Right lobe of liver (tissue), 6 donors: ENCODE measurements around the gene CATSPERE. TPM values are rescaled to one million over a fixed set of nuclear protein-coding genes. Genes with fewer than 3 reads are reported as not detected.

Source experiments
- ATAC-seq, 4 donors: fragments of 200-7000 bp; cut with Tn5 transposase; one replicate each; pipeline ENCODE4 v1.9.1; 2020; ENCODE audit warnings: mild to moderate bottlenecking in 4 of 4, moderate library complexity in 4 of 4
- DNase-seq, 3 donors: peaks; one replicate each; pipeline ENCODE4 v3.0.0-alpha.2; 2020
- H3K27ac ChIP-seq, 3 donors: fragments of 200-600 bp; one replicate each; pipeline ENCODE4 v1.8.0; 2022
- H3K27me3 ChIP-seq, 2 donors: fragments of 200-600 bp; one replicate each; pipeline ENCODE4 v1.8.0; 2022
- H3K36me3 ChIP-seq, 4 donors: fragments of 200-600 bp; sonication (generic) in 1 of 4; one replicate each; pipeline versions ENCODE4 v1.5.1 to v1.8.0; 2017 to 2022; ENCODE audit warnings: control low read depth in 1 of 4
- H3K4me1 ChIP-seq, 4 donors: fragments of 200-600 bp; sonication (generic) in 1 of 4; one replicate each; pipeline versions ENCODE4 v1.5.1 to v1.8.0; 2017 to 2022; ENCODE audit warnings: control low read depth in 1 of 4
- H3K4me3 ChIP-seq, 3 donors: fragments of 200-600 bp; one replicate each; pipeline ENCODE4 v1.8.0; 2022
- H3K9me3 ChIP-seq, 4 donors: fragments of 200-600 bp; sonication (generic) in 1 of 4; one replicate each; pipeline versions ENCODE4 v1.5.1 to v1.8.0; 2017 to 2022; ENCODE audit warnings: control low read depth in 1 of 4
- CTCF ChIP-seq, 4 donors: fragments of 200-600 bp in 3 of 4; fragments of 450-650 bp in 1 of 4; IDR thresholded peaks; one replicate each; pipeline versions ENCODE4 v1.5.1 to v1.8.0; 2016 to 2022; ENCODE audit warnings: antibody characterized with exemption in 4 of 4, mild to moderate bottlenecking in 2 of 4
- POLR2A ChIP-seq: fragments of 450-650 bp; IDR thresholded peaks from one replicate; pipeline ENCODE4 v1.6.1; 2017; ENCODE audit warnings: antibody characterized with exemption, mild to moderate bottlenecking
- WGBS: methylation state at CpG from one replicate; pipeline ENCODE4 v1.1.6; 2018; ENCODE audit warnings: low coverage, low lambda C conversion rate; ENCODE audit not compliant: insufficient coverage; ENCODE audit errors: missing lambda C conversion rate; 5-methylcytosine and 5-hydroxymethylcytosine counted together
- intact Hi-C, 2 donors: fragments of 100-400 bp; cut with DNase I; formaldehyde crosslinking; loops; one replicate each; pipeline versions ENCODE4 v1.11.2 to v1.14.1; 2022
- total RNA-seq, 6 experiments: library from RNA; depleted of rRNA in 2 of 6; stranded (reverse); fragments of >200 nt in 2 of 6; fragmentation: NEBNext Ultra II Directional in 3 of 6; extraction: Animal tissue kit (Norgen Biotek cat#: 25700) in 3 of 6; gene quantifications; one replicate each; pipeline versions ENCODE4 v1.1.0 to v1.2.4, GENCODE V29; 2016 to 2023
- donor health status: DM: no; HTN: yes; CAD: no.
- donor health status: DM: no; HTN: no; CAD: no.
- donor health status: DM: no; HTN: no; CAD: no.
- donor health status: DM: no; HTN: yes; CAD: no.
- donor health status: DM: no; HTN: yes; CAD: no.

The CATSPERE gene
- total RNA-seq, 6 experiments from 2014 or later: 0.31 to 1.3 (median 0.70) TPM

DNA sequence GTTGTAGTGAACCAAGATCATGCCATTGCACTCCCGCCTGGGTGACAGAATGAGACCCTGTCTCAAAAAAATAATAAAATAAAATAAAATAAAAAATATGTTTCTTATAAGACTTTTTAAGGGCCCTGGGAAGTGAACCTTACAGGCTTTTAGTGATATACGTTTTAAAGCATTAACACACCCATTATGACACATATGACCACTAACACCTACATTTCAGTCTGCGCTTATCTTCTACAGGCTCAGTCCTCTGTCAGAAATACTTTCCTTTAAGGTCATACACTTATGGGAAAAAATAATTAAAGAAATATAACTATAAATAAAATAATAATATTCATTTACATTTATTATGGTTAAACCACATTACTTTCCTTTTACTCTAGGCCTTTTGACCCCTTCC lies 31.3 kb upstream of the CATSPERE start:
- DNase-seq: no peak
- no peak for TF ChIP-seq POLR2A
- TF ChIP-seq CTCF (IDR thresholded peaks at IDR 0.05): no peak
- H3K36me3 ChIP-seq: no peaks in the 10 kb centered on the region
- 70% methylated on average over 3 of the region's 3 CpGs for WGBS
- peaks cover 0 to 5% (median 0%) of the 10 kb centered on the region in 4 donors for H3K4me1 ChIP-seq
- no peaks in the 10 kb centered on the region for H3K9me3 ChIP-seq
- intact Hi-C loops: no loop called here
- no peak overlapping the region for H3K4me3 ChIP-seq
- ATAC-seq: no peak
- no peak overlapping the region for H3K27ac ChIP-seq
- H3K27me3 ChIP-seq: no peaks in the 10 kb centered on the region

- TF ChIP-seq CTCF (IDR thresholded peaks at IDR 0.05) (no peak), POLR2A (no peak)
- Histone ChIP-seq H3K36me3 (peaks cover 0 to 6% (median 0%) of the 10 kb centered on the region in 4 donors), H3K4me3 (no peak overlapping the region), H3K4me1 (no peaks in the 10 kb centered on the region), H3K27me3 (no peaks in the 10 kb centered on the region), H3K27ac (no peak overlapping the region), H3K9me3 (no peaks in the 10 kb centered on the region)
- intact Hi-C loops: no loop called here
- no peak for ATAC-seq
- DNase-seq: no peak
Measured at GRCh38 chr1:244431166-244431565, 29.9 kb upstream of the CATSPERE start.

- Histone ChIP-seq H3K9me3 (no peaks in the 10 kb centered on the region), H3K27ac (no peak overlapping the region), H3K4me1 (peaks cover 0 to 4% (median 0%) of the 10 kb centered on the region in 4 donors), H3K36me3 (peaks cover 0 to 15% (median 0%) of the 10 kb centered on the region in 4 donors), H3K4me3 (no peak overlapping the region), H3K27me3 (no peaks in the 10 kb centered on the region)
- intact Hi-C loops: no loop called here
- DNase-seq (no peak), ATAC-seq (no peak)
- WGBS: 91% methylated on average over 5 of the region's 6 CpGs
- TF ChIP-seq POLR2A (no peak), CTCF (IDR thresholded peaks at IDR 0.05) (no peak)
Measured at GRCh38 chr1:244435562-244436205, 25.4 kb upstream of the CATSPERE start.

DNA sequence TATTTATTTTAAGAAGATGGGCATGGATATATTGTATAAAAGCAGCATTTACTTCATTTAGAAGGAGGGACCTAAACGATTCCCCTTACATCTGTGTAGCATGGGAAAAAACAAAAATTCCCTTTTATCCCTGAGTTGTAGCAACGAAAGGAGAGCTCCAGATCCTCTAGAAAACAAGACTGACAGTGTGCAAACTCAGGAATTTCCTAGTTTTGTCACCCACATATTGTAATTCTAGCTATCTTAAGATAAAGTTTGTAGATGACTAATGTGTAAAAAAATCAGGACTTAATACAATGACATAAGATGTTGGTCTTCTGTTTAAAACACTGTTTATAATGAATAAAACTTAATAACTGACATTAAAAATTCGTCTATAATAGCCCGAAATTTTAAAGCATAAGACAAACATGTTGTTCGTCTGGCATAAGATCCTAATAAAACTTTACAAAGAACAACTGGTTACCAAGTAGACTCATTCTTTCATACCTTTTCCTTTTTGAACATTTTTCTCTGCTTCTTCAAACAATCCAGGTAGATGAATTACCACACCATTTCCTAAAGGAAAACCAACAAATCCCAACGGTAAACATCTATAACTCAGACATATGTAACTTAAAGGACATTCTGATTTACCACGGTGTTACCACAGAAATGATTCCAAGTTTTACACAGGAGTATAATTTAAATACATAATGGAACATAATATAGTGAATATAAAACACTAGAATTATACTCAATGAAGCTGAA lies 24.6 kb upstream of the CATSPERE start:
- intact Hi-C loops: no loop called here
- DNase-seq: no peak
- Histone ChIP-seq H3K9me3 (no peaks in the 10 kb centered on the region), H3K27me3 (no peaks in the 10 kb centered on the region), H3K36me3 (peaks cover 0 to 15% (median 0%) of the 10 kb centered on the region in 4 donors), H3K4me3 (no peak overlapping the region), H3K4me1 (peaks cover 0 to 4% (median 0%) of the 10 kb centered on the region in 4 donors), H3K27ac (no peak overlapping the region)
- 83% methylated on average over 7 of the region's 7 CpGs for WGBS
- ATAC-seq: no peak
- no peak for TF ChIP-seq POLR2A
- TF ChIP-seq CTCF (IDR thresholded peaks at IDR 0.05): no peak
